ENCODE data around the gene ZCCHC7.

ZCCHC7 gene

GRCh38 chr9:37242089-37242488, 121.7 kb downstream of the ZCCHC7 start:
- Histone ChIP-seq H3K9me3 (replicated peaks; ENCODE audit: low read length) (no peaks in the 10 kb centered on the region), H3K27me3 (ENCODE audit: control insufficient read depth, insufficient read depth, low read length) (no peaks in the 10 kb centered on the region), H3K9ac (ENCODE audit: low read depth, low read length) (no peak overlapping the region)

GRCh38 chr9:37243588-37244345, 123.4 kb downstream of the ZCCHC7 start:
- H3K9ac ChIP-seq (ENCODE audit: low read depth, low read length) = no peak overlapping the region
- H3K4me1 ChIP-seq (ENCODE audit: control insufficient read depth, insufficient read depth, low read length) = no peaks in the 10 kb centered on the region
- no peaks in the 10 kb centered on the region for H3K36me3 ChIP-seq (ENCODE audit: insufficient read depth, low read length)
- no peak overlapping the region for H3K4me3 ChIP-seq (ENCODE audit: low read length)
- H3K4me2 ChIP-seq (ENCODE audit: low read length) = no peak overlapping the region
- H3K27me3 ChIP-seq (ENCODE audit: control insufficient read depth, insufficient read depth, low read length) = no peaks in the 10 kb centered on the region
- H3K9me3 ChIP-seq (replicated peaks; ENCODE audit: low read length) = no peaks in the 10 kb centered on the region

More at GRCh38 chr9:37242089-37242488, 121.7 kb downstream of the ZCCHC7 start:
- Histone ChIP-seq H3K4me3 (ENCODE audit: low read length) (no peak overlapping the region), H3K4me1 (ENCODE audit: control insufficient read depth, insufficient read depth, low read length) (no peaks in the 10 kb centered on the region), H3K36me3 (ENCODE audit: insufficient read depth, low read length) (no peaks in the 10 kb centered on the region), H3K4me2 (ENCODE audit: low read length) (no peak overlapping the region)

- no peak overlapping the region for H3K9ac ChIP-seq (ENCODE audit: low read depth, low read length)
- H3K4me2 ChIP-seq (ENCODE audit: low read length) = no peak overlapping the region
- no peaks in the 10 kb centered on the region for H3K27me3 ChIP-seq (ENCODE audit: control insufficient read depth, insufficient read depth, low read length)
- H3K36me3 ChIP-seq (ENCODE audit: insufficient read depth, low read length) = no peaks in the 10 kb centered on the region
- H3K9me3 ChIP-seq (replicated peaks; ENCODE audit: low read length) = no peaks in the 10 kb centered on the region
- no peaks in the 10 kb centered on the region for H3K4me1 ChIP-seq (ENCODE audit: control insufficient read depth, insufficient read depth, low read length)
- H3K4me3 ChIP-seq (ENCODE audit: low read length) = no peak overlapping the region
Observed at GRCh38 chr9:37246826-37247225, 126.5 kb downstream of the ZCCHC7 start.

DNA sequence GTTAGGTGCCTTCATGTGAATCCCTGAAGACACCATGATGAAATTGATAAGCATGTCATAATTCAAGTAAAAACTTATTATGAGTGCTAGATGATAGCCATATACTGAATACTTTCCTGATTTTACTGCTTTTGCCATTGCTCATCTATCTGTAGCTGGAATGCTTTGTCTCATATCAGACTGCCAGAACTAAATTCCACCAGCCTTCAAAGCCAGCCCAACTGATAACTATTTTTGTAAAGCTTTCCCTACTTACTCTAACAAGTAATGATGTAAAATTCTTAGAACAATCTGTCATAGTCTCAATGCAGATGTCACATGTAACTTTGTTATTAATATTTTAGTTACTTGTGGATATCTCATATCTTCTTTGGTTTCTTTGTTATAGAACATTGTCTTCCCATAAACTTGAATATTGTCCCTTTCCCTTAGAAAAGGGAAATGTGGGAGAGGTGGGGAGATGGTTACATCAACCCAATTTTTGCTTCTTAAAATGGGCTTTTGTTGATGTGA, 128.3 kb downstream of the ZCCHC7 start:
- no peaks in the 10 kb centered on the region for H3K9me3 ChIP-seq (replicated peaks; ENCODE audit: low read length)
- H3K4me2 ChIP-seq (ENCODE audit: low read length) = no peak overlapping the region
- H3K36me3 ChIP-seq (ENCODE audit: insufficient read depth, low read length) = no peaks in the 10 kb centered on the region
- no peaks in the 10 kb centered on the region for H3K4me1 ChIP-seq (ENCODE audit: control insufficient read depth, insufficient read depth, low read length)
- H3K27me3 ChIP-seq (ENCODE audit: control insufficient read depth, insufficient read depth, low read length) = no peaks in the 10 kb centered on the region
- no peak overlapping the region for H3K9ac ChIP-seq (ENCODE audit: low read depth, low read length)
- no peak overlapping the region for H3K4me3 ChIP-seq (ENCODE audit: low read length)

DNA sequence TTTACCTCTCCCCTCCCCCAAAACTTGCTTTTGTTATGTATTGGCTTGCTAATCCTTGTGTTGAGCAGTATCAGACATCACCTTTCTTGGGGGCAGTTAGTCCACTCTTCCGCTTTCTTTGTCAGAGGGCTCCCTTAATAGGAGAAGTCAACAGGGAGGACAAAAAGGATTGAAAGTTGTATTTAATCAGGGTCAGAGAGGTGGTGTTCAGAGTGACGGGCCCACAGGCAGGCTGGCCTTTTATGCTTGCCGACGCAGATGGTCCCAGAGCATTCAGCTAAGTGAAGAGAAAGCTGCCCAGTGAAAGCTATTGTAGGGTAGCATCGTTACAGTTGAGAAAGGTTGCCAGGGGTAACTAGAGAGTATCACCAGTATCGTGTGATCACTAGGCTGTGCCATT, 131.1 kb downstream of the ZCCHC7 start:
- Histone ChIP-seq H3K4me3 (ENCODE audit: low read length) (no peak overlapping the region), H3K9me3 (replicated peaks; ENCODE audit: low read length) (no peaks in the 10 kb centered on the region), H3K27me3 (ENCODE audit: control insufficient read depth, insufficient read depth, low read length) (no peaks in the 10 kb centered on the region), H3K36me3 (ENCODE audit: insufficient read depth, low read length) (no peaks in the 10 kb centered on the region), H3K4me2 (ENCODE audit: low read length) (no peak overlapping the region), H3K4me1 (ENCODE audit: control insufficient read depth, insufficient read depth, low read length) (no peaks in the 10 kb centered on the region), H3K9ac (ENCODE audit: low read depth, low read length) (no peak overlapping the region)

GRCh38 chr9:37253377-37253937, 133.1 kb downstream of the ZCCHC7 start:
- no peaks in the 10 kb centered on the region for H3K27me3 ChIP-seq (ENCODE audit: control insufficient read depth, insufficient read depth, low read length)
- H3K4me3 ChIP-seq (ENCODE audit: low read length) = no peak overlapping the region
- no peak overlapping the region for H3K9ac ChIP-seq (ENCODE audit: low read depth, low read length)
- no peaks in the 10 kb centered on the region for H3K9me3 ChIP-seq (replicated peaks; ENCODE audit: low read length)
- H3K4me2 ChIP-seq (ENCODE audit: low read length) = no peak overlapping the region
- H3K36me3 ChIP-seq (ENCODE audit: insufficient read depth, low read length) = no peaks in the 10 kb centered on the region
- no peaks in the 10 kb centered on the region for H3K4me1 ChIP-seq (ENCODE audit: control insufficient read depth, insufficient read depth, low read length)

DNA sequence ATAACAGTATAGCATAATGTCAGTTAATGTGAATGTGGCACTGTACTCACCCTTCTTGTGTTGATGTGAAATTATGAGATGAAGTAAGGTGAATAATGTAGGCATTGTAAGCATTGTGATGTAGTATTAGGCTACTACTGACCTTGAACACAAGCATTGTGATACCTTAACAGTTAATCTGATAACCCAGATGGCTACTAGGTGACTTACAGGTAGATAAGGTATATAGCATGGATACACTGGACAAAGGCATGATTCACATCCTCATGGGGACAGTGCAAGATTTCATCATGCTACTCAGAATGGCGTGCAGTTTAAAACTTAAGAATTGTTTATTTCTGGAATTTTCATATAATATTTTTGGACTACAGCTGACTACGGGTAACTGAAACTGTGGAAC, 134.8 kb downstream of the ZCCHC7 start:
- H3K9me3 ChIP-seq (replicated peaks; ENCODE audit: low read length) = no peaks in the 10 kb centered on the region
- H3K36me3 ChIP-seq (ENCODE audit: insufficient read depth, low read length) = no peaks in the 10 kb centered on the region
- H3K9ac ChIP-seq (ENCODE audit: low read depth, low read length) = no peak overlapping the region
- H3K4me3 ChIP-seq (ENCODE audit: low read length) = no peak overlapping the region
- H3K27me3 ChIP-seq (ENCODE audit: control insufficient read depth, insufficient read depth, low read length) = no peaks in the 10 kb centered on the region
- no peaks in the 10 kb centered on the region for H3K4me1 ChIP-seq (ENCODE audit: control insufficient read depth, insufficient read depth, low read length)
- H3K4me2 ChIP-seq (ENCODE audit: low read length) = no peak overlapping the region

GRCh38 chr9:37255944-37256862, 135.8 kb downstream of the ZCCHC7 start:
- Histone ChIP-seq H3K27me3 (ENCODE audit: control insufficient read depth, insufficient read depth, low read length) (no peaks in the 10 kb centered on the region), H3K4me1 (ENCODE audit: control insufficient read depth, insufficient read depth, low read length) (no peaks in the 10 kb centered on the region)

GRCh38 chr9:37259951-37260350, 139.6 kb downstream of the ZCCHC7 start:
- Histone ChIP-seq H3K4me3 (ENCODE audit: low read length) (no peak overlapping the region), H3K9me3 (replicated peaks; ENCODE audit: low read length) (no peaks in the 10 kb centered on the region), H3K9ac (ENCODE audit: low read depth, low read length) (no peak overlapping the region), H3K36me3 (ENCODE audit: insufficient read depth, low read length) (no peaks in the 10 kb centered on the region), H3K27me3 (ENCODE audit: control insufficient read depth, insufficient read depth, low read length) (no peaks in the 10 kb centered on the region), H3K4me1 (ENCODE audit: control insufficient read depth, insufficient read depth, low read length) (no peaks in the 10 kb centered on the region), H3K4me2 (ENCODE audit: low read length) (no peak overlapping the region)

More at GRCh38 chr9:37255944-37256862, 135.8 kb downstream of the ZCCHC7 start:
- no peaks in the 10 kb centered on the region for H3K36me3 ChIP-seq (ENCODE audit: insufficient read depth, low read length)
- no peak overlapping the region for H3K9ac ChIP-seq (ENCODE audit: low read depth, low read length)
- no peak overlapping the region for H3K4me3 ChIP-seq (ENCODE audit: low read length)
- no peak overlapping the region for H3K4me2 ChIP-seq (ENCODE audit: low read length)
- no peaks in the 10 kb centered on the region for H3K9me3 ChIP-seq (replicated peaks; ENCODE audit: low read length)

DNA sequence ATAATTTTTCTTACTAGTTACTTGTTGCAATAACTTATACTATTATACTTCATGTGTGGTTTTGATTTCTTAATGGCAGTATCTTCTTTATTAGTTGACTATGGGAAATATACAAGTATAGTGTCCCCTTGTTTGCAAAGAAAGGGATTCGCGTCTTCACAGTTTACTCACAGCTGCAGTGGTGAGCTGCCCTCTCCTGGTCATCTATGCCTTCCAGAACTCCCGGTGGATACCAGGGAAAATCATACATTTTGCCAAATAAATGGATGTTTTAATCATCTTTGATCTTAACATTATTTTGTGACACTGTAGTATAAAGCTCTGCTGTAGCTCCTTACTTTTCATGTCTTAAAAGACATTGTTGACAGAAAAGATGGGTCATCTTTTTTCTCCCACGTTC, 142.0 kb downstream of the ZCCHC7 start:
- H3K4me2 ChIP-seq (ENCODE audit: low read length) = no peak overlapping the region
- no peak overlapping the region for H3K4me3 ChIP-seq (ENCODE audit: low read length)
- H3K9ac ChIP-seq (ENCODE audit: low read depth, low read length) = no peak overlapping the region
- H3K36me3 ChIP-seq (ENCODE audit: insufficient read depth, low read length) = no peaks in the 10 kb centered on the region
- no peaks in the 10 kb centered on the region for H3K4me1 ChIP-seq (ENCODE audit: control insufficient read depth, insufficient read depth, low read length)
- no peaks in the 10 kb centered on the region for H3K9me3 ChIP-seq (replicated peaks; ENCODE audit: low read length)
- no peaks in the 10 kb centered on the region for H3K27me3 ChIP-seq (ENCODE audit: control insufficient read depth, insufficient read depth, low read length)

DNA sequence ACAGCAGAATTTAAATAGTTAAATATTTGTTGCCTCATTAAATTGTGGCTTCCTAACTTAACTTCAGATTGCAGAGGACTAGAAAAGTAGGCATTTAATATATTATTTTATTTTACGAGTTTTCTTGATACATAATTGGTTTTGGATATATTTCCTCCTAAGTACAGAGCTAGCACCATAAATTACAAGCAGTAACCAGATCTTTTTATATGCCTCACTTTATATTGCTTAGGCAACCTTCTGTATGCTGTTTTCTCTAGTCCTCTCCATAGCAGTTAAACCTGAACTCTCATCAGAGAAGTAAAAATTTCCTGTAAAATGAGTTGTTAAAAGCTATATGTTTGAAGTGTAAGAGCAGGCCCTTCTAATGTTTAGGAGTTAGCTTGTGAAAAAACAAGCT, 144.2 kb downstream of the ZCCHC7 start:
- Histone ChIP-seq H3K4me2 (ENCODE audit: low read length) (no peak overlapping the region), H3K4me3 (ENCODE audit: low read length) (no peak overlapping the region), H3K4me1 (ENCODE audit: control insufficient read depth, insufficient read depth, low read length) (no peaks in the 10 kb centered on the region), H3K36me3 (ENCODE audit: insufficient read depth, low read length) (no peaks in the 10 kb centered on the region), H3K27me3 (ENCODE audit: control insufficient read depth, insufficient read depth, low read length) (no peaks in the 10 kb centered on the region), H3K9ac (ENCODE audit: low read depth, low read length) (no peak overlapping the region), H3K9me3 (replicated peaks; ENCODE audit: low read length) (no peaks in the 10 kb centered on the region)
